Keratinocyte (primary cell): ENCODE results near the gene SNRPB.
"Not testable (repeated sequence)": the region's sequence is repeated elsewhere in the genome, so short reads cannot be mapped to it uniquely, and the experiment has no call there.

Source experiments
- EZH2 ChIP-seq: IDR thresholded peaks from one replicate; pipeline ENCODE4 v1.6.1; 2012; ENCODE audit warnings: inconsistent platforms, mild to moderate bottlenecking, low read length, moderate library complexity
- TF ChIP-seq, protein P1 (sequence below), 3 experiments: IDR thresholded peaks in 1 of 3; conservative IDR thresholded peaks in 1 of 3; optimal IDR thresholded peaks in 1 of 3; 2 replicates in 2 of 3; 3 replicates in 1 of 3; pipeline versions ENCODE3 to v1.5.1; 2011; ENCODE audit warnings: low read length in 3 of 3, mild to moderate bottlenecking in 3 of 3, moderate library complexity in 2 of 3, control low read depth in 1 of 3, inconsistent platforms in 1 of 3; ENCODE audit not compliant: insufficient read depth in 2 of 3; ENCODE audit errors: extremely low read depth in 1 of 3

DNA sequence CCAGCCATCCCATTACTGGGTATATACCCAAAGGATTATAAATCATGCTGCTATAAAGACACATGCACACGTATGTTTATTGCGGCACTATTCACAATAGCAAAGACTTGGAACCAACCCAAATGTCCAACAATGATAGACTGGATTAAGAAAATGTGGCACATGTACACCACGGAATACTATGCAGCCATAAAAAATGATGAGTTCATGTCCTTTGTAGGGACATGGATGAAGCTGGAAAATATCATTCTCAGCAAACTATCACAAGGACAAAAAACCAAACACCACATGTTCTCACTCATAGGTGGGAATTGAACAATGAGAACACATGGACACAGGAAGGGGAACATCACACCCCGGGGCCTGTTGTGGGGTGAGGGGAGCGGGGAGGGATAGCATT lies 35.8 kb upstream of the SNRPB start:
- TF ChIP-seq, protein P1, sequence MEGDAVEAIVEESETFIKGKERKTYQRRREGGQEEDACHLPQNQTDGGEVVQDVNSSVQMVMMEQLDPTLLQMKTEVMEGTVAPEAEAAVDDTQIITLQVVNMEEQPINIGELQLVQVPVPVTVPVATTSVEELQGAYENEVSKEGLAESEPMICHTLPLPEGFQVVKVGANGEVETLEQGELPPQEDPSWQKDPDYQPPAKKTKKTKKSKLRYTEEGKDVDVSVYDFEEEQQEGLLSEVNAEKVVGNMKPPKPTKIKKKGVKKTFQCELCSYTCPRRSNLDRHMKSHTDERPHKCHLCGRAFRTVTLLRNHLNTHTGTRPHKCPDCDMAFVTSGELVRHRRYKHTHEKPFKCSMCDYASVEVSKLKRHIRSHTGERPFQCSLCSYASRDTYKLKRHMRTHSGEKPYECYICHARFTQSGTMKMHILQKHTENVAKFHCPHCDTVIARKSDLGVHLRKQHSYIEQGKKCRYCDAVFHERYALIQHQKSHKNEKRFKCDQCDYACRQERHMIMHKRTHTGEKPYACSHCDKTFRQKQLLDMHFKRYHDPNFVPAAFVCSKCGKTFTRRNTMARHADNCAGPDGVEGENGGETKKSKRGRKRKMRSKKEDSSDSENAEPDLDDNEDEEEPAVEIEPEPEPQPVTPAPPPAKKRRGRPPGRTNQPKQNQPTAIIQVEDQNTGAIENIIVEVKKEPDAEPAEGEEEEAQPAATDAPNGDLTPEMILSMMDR (optimal IDR thresholded peaks at IDR 0.05 in 1 of 3, IDR thresholded peaks at IDR 0.05 in 1 of 3, conservative IDR thresholded peaks at IDR 0.05 in 1 of 3; ENCODE audit: extremely low read depth in 1 of 3, insufficient read depth in 2 of 3, low read length in 3 of 3) = not testable (repeated sequence)
- not testable (repeated sequence) for TF ChIP-seq EZH2
